ENCODE measurements around the gene WDR93.
A peak's percentile ranks its signal among the peaks of the same experiment; 100 is the strongest.

Gene WDR93

GRCh38 chr15:89747708-89748682 lies 57.4 kb downstream of the WDR93 start:
- TF ChIP-seq POLR2AphosphoS5 (IDR thresholded peaks at IDR 0.05; ENCODE audit: low read depth, low read length) (no peak), FOXP2 (optimal IDR thresholded peaks at IDR 0.05; ENCODE audit: borderline replicate concordance, extremely low read depth, extremely low read length, insufficient read depth) (no peak), REST (IDR thresholded peaks at IDR 0.05; ENCODE audit: insufficient read depth in 1 of 2, low read depth in 2 of 2, low read length in 2 of 2) (no peak), TAF1 (IDR thresholded peaks at IDR 0.05; ENCODE audit: borderline replicate concordance, insufficient read depth, low read length) (no peak), SIN3A (IDR thresholded peaks at IDR 0.05; ENCODE audit: borderline replicate concordance, insufficient read depth, low read length) (no peak)

- TF ChIP-seq SIN3A (IDR thresholded peaks at IDR 0.05; ENCODE audit: borderline replicate concordance, insufficient read depth, low read length) (no peak), TAF1 (IDR thresholded peaks at IDR 0.05; ENCODE audit: borderline replicate concordance, insufficient read depth, low read length) (no peak)
These were observed 58.4 kb downstream of the WDR93 start for GRCh38 chr15:89749054-89749453.

GRCh38 chr15:89749526-89749925 lies 58.9 kb downstream of the WDR93 start:
- TF ChIP-seq POLR2AphosphoS5 (IDR thresholded peaks at IDR 0.05; ENCODE audit: low read depth, low read length) (no peak), TAF1 (IDR thresholded peaks at IDR 0.05; ENCODE audit: borderline replicate concordance, insufficient read depth, low read length) (no peak), SIN3A (IDR thresholded peaks at IDR 0.05; ENCODE audit: borderline replicate concordance, insufficient read depth, low read length) (no peak), FOXP2 (optimal IDR thresholded peaks at IDR 0.05; ENCODE audit: borderline replicate concordance, extremely low read depth, extremely low read length, insufficient read depth) (no peak), REST (IDR thresholded peaks at IDR 0.05; ENCODE audit: insufficient read depth in 1 of 2, low read depth in 2 of 2, low read length in 2 of 2) (no peak)

- TF ChIP-seq FOXP2 (optimal IDR thresholded peaks at IDR 0.05; ENCODE audit: borderline replicate concordance, extremely low read depth, extremely low read length, insufficient read depth) (no peak), TAF1 (IDR thresholded peaks at IDR 0.05; ENCODE audit: borderline replicate concordance, insufficient read depth, low read length) (no peak), REST (IDR thresholded peaks at IDR 0.05; ENCODE audit: insufficient read depth in 1 of 2, low read depth in 2 of 2, low read length in 2 of 2) (no peak), POLR2AphosphoS5 (IDR thresholded peaks at IDR 0.05; ENCODE audit: low read depth, low read length) (no peak), SIN3A (IDR thresholded peaks at IDR 0.05; ENCODE audit: borderline replicate concordance, insufficient read depth, low read length) (no peak)
These were observed 59.4 kb downstream of the WDR93 start for GRCh38 chr15:89749951-89750559.

GRCh38 chr15:89750560-89751542 lies 60.2 kb downstream of the WDR93 start, which contains the start of gene MESP1:
Gene MESP1, minus strand, starts transcription at chr15:89751249. Its CDS starts 18 bp downstream, at chr15:89751231.
- TF ChIP-seq POLR2AphosphoS5 (IDR thresholded peaks at IDR 0.05; ENCODE audit: low read depth, low read length) (peak; percentile 65; the same call in 1 of the 2 replicates), REST (IDR thresholded peaks at IDR 0.05; ENCODE audit: insufficient read depth in 1 of 2, low read depth in 2 of 2, low read length in 2 of 2) (no peak), SIN3A (IDR thresholded peaks at IDR 0.05; ENCODE audit: borderline replicate concordance, insufficient read depth, low read length) (no peak), TAF1 (IDR thresholded peaks at IDR 0.05; ENCODE audit: borderline replicate concordance, insufficient read depth, low read length) (0 out of 2 replicates have a peak, but pooled peaks have one; percentile 51), FOXP2 (optimal IDR thresholded peaks at IDR 0.05; ENCODE audit: borderline replicate concordance, extremely low read depth, extremely low read length, insufficient read depth) (peak; percentile 77)

Data from PFSK-1 (cell line).